GM18873 (cell line): ENCODE results near the gene RABGEF1.
A peak's percentile ranks its signal among the peaks of the same experiment; 100 is the strongest.
"Not testable (repeated sequence)": the region's sequence is repeated elsewhere in the genome, so short reads cannot be mapped to it uniquely, and the experiment has no call there.

Experiments used
- ATAC-seq: cut with Tn5 transposase; IDR thresholded peaks from one replicate; pipeline ENCODE4 v1.9.1; 2021; ENCODE audit warnings: mild to moderate bottlenecking, moderate library complexity, moderate number of reproducible peaks; ENCODE audit not compliant: unreplicated experiment, low FRiP score

RABGEF1 gene

GRCh38 chr7:66740302-66740979 is at the start of gene RABGEF1:
Gene RABGEF1 (plus strand): TSS chr7:66740733. CDS start chr7:66771900, 31,167 bp downstream.
- peak; percentile 77 for ATAC-seq

DNA sequence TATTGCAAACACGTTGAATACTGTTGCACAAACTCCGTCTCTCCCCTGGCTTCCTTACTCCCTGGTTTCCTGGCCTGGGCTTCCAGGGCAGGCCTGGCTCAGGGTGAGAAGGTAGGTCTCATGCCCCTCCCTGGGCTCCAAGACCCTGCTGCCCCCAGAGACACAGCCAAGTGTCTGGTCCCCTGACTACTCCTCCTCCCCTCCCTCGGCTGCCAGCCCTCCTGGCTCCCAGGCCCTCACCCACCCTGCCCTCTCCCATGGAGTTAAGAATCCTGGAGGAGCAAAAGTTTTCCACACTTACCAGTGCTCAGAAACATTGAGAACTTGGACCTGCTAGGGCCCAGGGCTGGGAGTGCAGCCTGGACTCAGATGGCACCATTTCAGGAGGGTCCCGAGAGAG is 47.2 kb upstream of the RABGEF1 start:
- ATAC-seq, result no peak

DNA sequence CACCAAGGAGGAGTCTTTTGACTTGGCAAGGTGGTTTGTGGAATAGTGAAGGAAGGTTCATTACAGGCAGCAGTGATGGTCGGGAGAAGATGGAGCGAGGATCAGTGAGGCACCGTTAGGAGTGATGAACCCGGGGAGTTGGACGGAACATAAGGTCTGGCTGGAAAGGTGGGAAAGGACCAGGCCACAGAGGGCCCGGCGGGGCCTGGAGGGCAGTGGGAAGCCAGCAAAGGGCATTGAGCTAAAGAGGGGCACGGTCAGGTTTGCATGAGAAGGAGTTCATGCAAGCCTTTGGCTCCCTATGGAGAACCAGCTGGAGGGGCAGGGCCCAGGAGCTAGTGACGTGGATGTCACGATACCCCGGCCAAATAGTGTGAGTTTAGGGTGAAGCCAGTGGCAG is 46.2 kb upstream of the RABGEF1 start:
- no peak for ATAC-seq

DNA sequence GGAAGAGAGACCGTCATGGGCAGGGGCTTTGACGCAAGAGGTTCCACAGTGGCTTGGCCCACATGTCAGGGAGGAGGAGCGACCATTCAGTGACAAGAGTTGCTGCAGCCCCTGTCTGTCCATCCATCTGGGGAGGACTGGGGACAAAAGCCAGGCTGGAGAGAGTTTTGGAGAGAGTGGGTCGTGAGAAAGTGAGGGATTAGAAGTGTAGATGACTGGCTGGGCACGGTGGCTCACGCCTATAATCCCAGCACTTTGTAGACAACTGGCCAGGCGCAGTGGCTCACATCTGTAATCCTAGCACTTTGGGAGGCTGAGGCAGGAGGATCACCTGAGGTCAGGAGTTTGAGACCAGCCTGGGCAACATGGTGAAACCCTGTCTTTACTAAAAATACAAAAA is 45.1 kb upstream of the RABGEF1 start:
- ATAC-seq, result not testable (repeated sequence)

GRCh38 chr7:66696134-66696533 is 44.4 kb upstream of the RABGEF1 start:
- ATAC-seq, result not testable (repeated sequence)

GRCh38 chr7:66696774-66697191 is 43.8 kb upstream of the RABGEF1 start:
- no peak for ATAC-seq

DNA sequence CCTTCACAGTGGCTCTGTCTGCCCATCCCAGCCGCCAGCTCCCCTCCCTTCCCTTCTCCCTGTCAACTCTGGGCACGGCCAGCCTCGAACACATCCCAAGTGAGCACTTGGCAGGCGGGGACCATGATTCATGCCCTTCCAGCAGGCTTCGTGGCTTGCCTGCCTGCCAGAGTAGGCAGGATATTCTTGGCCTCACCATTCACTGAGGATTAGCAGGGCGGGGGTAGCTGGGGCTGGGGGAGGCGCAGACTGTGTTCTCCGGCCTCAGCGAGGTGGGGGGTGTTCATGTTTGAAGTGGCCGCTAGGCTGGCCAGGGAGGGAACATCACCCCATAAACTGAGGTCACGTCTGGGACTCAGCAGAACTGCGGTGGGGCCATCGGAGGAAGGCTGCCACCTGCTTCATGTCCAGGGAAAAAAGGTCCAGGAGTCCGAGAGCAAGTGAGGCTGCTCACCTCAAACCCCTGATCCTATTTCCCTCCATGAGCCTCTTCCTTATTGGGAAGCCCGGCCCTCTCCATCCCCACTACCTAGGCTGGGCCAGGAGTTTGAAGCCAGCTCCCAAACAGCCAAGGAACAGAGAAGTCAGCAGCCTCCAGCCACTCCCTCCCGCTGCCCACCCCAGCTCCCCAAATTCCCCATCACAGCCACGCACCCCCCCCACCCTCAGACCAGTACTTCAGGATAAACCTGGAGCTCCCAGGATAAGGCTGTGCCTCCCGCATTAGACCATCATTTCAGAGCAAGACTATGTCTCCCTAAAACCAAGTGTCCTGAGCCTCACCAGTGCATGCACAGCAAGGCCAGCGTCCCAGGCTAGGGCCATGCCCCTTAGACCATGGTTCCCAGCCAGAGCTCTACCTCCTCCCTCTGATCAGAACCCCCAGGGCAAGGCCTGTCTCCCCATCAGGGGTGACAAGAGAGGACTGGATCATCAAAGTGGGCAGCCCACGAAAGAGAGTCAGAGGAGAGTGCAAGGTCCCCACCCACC is 42.8 kb upstream of the RABGEF1 start:
- ATAC-seq, result no peak

- ATAC-seq, result no peak
Measured at GRCh38 chr7:66698652-66699205, 41.8 kb upstream of the RABGEF1 start.

GRCh38 chr7:66699998-66700397 is 40.5 kb upstream of the RABGEF1 start:
- ATAC-seq, result no peak

DNA sequence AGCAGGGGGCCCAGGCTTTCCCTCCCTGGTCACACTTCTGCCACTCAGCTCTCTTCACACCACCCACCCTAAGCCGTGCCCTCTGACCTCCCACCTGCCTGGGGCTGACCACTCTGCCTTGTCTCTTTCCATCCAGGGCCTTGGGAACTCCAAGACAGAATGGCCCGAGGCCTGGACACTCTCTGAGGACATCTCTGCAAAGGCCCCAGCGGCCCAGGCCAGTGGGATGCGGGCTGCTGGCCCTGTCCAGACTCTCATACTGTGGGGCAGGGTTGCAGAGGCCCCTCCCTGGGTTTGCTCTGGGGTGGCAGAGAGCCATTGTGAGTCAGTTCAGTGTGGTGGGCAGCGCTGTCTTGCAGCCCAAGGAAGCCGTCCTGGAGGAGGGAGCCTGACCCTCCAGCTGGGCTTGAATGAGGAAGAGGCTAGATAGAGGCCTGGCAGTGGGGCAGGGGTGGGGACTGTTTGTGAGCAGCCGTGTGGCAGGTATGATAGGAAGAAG is 39.9 kb upstream of the RABGEF1 start:
- ATAC-seq, result no peak

DNA sequence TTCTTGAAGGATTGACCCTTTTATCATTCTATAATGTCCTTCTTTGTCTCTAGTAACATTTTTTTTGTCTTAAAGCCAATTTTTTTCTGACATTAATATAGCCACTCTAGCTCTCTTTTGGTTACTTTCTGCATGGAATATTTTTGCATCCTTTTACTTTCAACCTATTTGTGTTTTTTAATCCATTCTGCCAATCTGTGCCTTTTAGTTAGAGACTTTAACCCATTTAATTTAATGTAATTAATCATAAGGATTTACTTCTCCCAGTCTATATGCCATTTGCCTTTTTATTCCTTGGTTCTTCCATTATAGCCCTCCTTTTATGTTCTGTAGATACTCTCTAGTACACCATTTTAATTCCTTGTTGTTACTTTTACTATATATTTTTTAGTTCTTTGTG is 32.7 kb upstream of the RABGEF1 start:
- ATAC-seq, result no peak

GRCh38 chr7:66710752-66711151 is 29.8 kb upstream of the RABGEF1 start:
- ATAC-seq, result not testable (repeated sequence)

GRCh38 chr7:66713687-66714086 is 26.8 kb upstream of the RABGEF1 start:
- no peak for ATAC-seq

DNA sequence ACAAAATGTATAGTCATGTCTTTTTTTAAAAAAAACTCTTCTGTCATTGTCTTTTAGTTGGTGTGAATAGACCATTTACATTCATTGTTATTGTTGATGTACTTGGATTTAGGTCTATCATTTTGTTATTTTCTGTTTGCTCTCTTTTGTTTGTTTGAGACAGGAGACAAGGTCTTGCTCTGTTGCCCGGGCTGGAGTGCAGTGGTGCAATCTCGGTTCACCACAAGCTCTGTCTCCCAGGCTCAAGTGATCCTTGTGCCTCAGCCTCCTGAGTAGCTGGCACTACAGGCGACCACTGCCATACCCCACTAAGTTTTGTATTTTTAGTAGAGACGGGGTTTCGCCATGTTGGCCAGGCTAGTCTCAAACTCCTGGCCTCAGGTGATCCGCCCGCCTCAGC is 23.9 kb upstream of the RABGEF1 start:
- ATAC-seq, result not testable (repeated sequence)

GRCh38 chr7:66720561-66720960 is 20.0 kb upstream of the RABGEF1 start:
- ATAC-seq, result no peak

DNA sequence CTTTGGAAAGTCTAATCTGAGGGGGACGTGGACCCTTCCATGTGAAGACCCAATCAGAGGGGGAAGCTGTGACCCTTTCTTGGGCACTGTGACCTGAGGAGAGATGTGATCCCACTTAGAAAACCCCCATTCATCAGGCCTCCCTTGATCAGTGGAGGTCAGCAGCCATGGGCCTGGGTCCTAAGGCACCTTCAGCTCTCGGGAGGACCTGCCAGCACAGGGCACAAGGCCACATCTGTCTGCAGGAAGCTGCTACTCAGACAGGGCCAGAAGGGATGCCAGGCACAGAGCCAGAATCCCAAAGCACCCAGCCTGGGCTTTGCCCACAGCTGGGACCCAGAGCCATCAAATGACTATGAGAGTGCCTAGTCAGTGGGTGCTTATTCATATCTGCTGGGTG is 14.7 kb upstream of the RABGEF1 start:
- no peak for ATAC-seq

DNA sequence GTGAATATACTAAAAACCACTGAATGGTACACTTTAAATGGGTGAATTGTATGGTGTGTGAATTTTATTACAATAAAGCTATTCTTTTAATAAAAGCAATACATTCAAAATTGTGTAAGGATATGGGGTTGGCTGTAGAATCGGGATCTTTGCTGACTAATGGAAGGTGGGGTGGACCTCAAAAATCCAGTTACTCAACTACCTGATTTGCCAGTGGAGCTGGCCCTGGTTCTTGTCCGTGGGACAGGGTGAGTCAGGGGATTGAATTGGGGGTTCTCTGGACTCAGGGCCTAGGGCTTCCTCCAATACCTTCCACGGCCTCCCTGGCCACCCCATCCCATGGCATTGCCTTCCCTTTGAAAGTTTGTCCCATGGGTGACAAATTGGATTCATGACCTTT is 13.5 kb upstream of the RABGEF1 start:
- no peak for ATAC-seq

- ATAC-seq, result no peak
Measured at GRCh38 chr7:66728571-66728970, 12.0 kb upstream of the RABGEF1 start.

- ATAC-seq, result no peak
Measured at GRCh38 chr7:66729274-66729673, 11.3 kb upstream of the RABGEF1 start.

- ATAC-seq, result no peak
Measured at GRCh38 chr7:66731986-66732385, 8.5 kb upstream of the RABGEF1 start.

DNA sequence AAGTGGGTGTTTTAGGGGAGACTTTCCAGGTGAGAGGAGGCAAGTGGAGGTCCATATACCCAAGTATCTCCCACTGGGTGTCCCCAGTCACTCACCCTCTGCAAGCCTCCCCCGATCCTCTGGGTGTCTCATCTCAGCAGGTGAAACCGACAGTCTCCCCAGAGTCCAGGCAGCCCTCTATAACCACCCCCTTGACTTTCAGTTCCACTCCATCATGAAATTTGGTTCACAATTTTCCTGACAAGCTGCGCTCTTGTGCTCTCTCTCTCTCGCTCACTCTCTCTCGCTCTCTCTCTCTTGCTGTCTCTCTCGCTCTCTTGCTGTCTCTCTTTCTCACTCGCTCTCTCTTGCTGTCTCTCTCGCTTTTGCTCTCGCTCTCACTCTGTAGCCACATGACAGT is 8.1 kb upstream of the RABGEF1 start:
- ATAC-seq, result no peak
